Activated naive CD4-positive, alpha-beta T cell treated with anti-CD3 and anti-CD28 coated beads, Interleukin-2, amount 50 U/mL, for 24 hours (primary cell): ENCODE results near the gene VWA5A.

ENCODE experiments used
- H3K27ac Mint-ChIP-seq: one replicate; pipeline ENCODE4 v1.8.0; 2021; ENCODE audit warnings: mild to moderate bottlenecking, mixed read lengths
- H3K27me3 Mint-ChIP-seq: one replicate; pipeline ENCODE4 v1.8.0; 2021; ENCODE audit warnings: mixed read lengths
- H3K36me3 Mint-ChIP-seq: one replicate; pipeline ENCODE4 v1.8.0; 2021; ENCODE audit warnings: mixed read lengths
- H3K4me1 Mint-ChIP-seq: one replicate; pipeline ENCODE4 v1.8.0; 2021; ENCODE audit warnings: mixed read lengths
- H3K4me3 Mint-ChIP-seq: one replicate; pipeline ENCODE4 v1.8.0; 2021; ENCODE audit warnings: mild to moderate bottlenecking, mixed read lengths
- H3K9me3 Mint-ChIP-seq: one replicate; pipeline ENCODE4 v1.8.0; 2021; ENCODE audit warnings: mixed read lengths

The VWA5A gene

DNA sequence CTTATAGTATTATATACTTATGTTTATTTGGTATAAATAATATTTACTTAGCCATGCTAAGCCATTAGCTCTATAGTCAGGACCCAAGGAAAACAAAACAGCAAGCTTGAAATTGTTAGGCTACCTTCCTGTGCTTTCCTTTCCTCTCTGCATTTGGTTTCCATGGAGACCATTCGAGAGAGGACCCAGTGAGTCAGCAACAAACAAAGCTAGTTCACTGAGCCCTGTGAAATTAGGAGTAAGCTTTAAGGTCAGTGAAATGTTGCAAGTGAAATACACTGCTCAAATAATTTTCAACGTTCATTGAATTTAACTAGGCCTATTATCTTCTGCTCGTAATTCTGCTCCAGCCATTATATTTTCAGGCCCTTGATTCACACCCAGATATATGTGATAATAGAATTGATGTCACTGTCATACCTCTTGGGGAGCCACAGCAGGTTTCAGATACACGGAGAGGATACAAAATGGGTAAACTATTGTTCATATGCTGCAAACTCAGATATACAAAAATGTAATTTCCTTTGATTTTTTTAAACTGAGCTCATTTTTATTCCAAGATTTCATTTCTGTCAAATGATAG is 58.8 kb downstream of the VWA5A start:
- no peaks in the 10 kb centered on the region for H3K4me1 Mint-ChIP-seq
- H3K4me3 Mint-ChIP-seq: no peak overlapping the region
- H3K27ac Mint-ChIP-seq: no peak overlapping the region
- H3K27me3 Mint-ChIP-seq: peaks cover 1% of the 10 kb centered on the region
- H3K9me3 Mint-ChIP-seq: no peaks in the 10 kb centered on the region
- H3K36me3 Mint-ChIP-seq: no peaks in the 10 kb centered on the region

- H3K27ac Mint-ChIP-seq: no peak overlapping the region
- H3K9me3 Mint-ChIP-seq: no peaks in the 10 kb centered on the region
- H3K36me3 Mint-ChIP-seq: no peaks in the 10 kb centered on the region
- H3K4me1 Mint-ChIP-seq: no peaks in the 10 kb centered on the region
- H3K4me3 Mint-ChIP-seq: no peak overlapping the region
- peaks cover 1% of the 10 kb centered on the region for H3K27me3 Mint-ChIP-seq
Observed at GRCh38 chr11:124176925-124177715, 61.9 kb downstream of the VWA5A start.

GRCh38 chr11:124179310-124179709 is 64.1 kb downstream of the VWA5A start:
- H3K9me3 Mint-ChIP-seq: no peaks in the 10 kb centered on the region
- no peak overlapping the region for H3K27ac Mint-ChIP-seq
- no peak overlapping the region for H3K4me3 Mint-ChIP-seq
- no peaks in the 10 kb centered on the region for H3K36me3 Mint-ChIP-seq
- no peaks in the 10 kb centered on the region for H3K4me1 Mint-ChIP-seq
- peaks cover 3% of the 10 kb centered on the region for H3K27me3 Mint-ChIP-seq

- Mint-ChIP-seq H3K27me3 (peaks cover 3% of the 10 kb centered on the region), H3K36me3 (no peaks in the 10 kb centered on the region), H3K4me1 (no peaks in the 10 kb centered on the region), H3K27ac (no peak within 1 kb of the TSS), H3K4me3 (no peak within 1 kb of the TSS), H3K9me3 (no peaks in the 10 kb centered on the region)
Observed at GRCh38 chr11:124183068-124183467, 67.8 kb downstream of the VWA5A start, which contains the start of gene OR10D3. Gene OR10D3, plus strand, starts transcription at chr11:124183345. Its CDS starts 1,925 bp downstream, at chr11:124185270.

DNA sequence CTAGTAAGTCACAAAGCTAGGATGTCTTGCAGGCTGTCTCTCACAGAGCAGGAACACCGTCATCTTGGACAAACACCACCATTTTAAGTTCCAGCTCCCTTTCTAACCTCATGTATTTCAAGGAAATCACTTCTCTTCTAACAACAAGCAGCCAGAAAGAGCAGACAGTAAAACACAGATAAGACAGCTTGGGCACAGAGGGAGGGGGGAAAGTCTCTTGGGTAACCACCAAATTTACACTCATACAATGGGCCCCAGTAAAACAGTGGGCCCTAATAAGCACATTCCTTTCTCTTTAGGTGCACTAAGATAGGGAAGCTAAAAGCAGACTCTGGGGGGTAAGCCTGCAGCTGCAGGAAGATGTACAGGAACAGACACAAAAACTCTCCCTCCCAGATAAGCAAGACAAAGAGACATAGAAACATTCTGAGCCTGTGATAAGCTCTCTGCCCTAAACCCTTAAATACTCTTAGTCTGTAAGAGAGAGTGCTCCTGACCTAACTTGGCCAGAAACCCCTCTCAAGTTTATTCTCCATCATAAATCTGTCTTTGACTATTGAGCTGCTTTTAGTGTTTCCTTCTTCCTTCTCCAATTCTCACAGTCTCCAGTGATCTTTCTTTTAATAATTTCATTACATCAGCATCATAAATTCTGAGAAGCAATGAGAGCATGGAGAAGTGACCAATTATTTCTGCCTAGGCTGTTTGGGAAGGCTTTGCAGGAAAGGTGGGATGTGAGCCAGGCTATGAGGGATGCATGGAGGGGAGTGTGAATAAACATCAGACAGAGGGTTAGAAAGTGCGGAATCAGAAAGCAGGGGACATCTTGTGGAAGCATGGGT is 75.3 kb downstream of the VWA5A start:
- H3K4me3 Mint-ChIP-seq: no peak overlapping the region
- no peak overlapping the region for H3K27ac Mint-ChIP-seq
- no peaks in the 10 kb centered on the region for H3K9me3 Mint-ChIP-seq
- H3K27me3 Mint-ChIP-seq: peaks cover 13% of the 10 kb centered on the region
- H3K4me1 Mint-ChIP-seq: no peaks in the 10 kb centered on the region
- H3K36me3 Mint-ChIP-seq: no peaks in the 10 kb centered on the region

DNA sequence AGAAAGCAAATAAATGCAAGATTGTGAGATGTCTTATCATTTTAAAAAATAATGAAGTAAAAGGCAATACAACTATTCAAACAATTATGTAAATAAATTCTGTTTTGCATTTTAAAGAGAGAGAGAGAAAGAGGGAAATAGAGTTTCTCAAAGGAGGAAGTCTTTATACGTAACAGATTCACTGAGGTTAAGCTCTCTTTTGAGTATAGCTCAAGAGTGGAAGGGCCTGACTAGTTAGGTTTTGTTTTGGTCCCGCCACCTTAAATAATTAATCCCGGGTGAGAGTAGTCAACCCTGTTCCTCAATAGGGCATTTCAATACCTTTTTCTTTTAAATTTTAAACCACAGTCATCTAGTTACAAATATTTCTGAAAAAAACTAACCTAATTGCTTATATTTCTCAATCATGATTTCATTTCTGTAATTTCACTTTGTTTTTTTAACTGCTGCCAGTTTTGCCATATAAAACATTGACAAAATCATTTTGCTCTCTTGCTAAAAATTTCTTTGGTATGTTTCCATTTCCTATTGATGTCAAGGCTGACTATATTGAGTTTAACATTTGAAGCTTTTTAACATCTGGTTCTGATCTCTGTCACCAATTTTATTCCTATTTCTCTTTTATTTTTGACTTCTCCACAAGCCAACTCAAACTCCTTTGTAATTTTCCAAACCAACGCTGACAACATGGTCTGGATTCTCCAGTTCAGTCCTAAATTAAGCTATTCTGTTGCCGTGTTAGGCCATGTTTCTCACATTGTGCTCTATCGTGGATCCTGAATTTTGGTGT is 78.2 kb downstream of the VWA5A start:
- Mint-ChIP-seq H3K27ac (no peak overlapping the region), H3K9me3 (no peaks in the 10 kb centered on the region), H3K27me3 (peaks cover 12% of the 10 kb centered on the region), H3K36me3 (no peaks in the 10 kb centered on the region), H3K4me1 (no peaks in the 10 kb centered on the region), H3K4me3 (no peak overlapping the region)

GRCh38 chr11:124194293-124195188 is 79.3 kb downstream of the VWA5A start:
- Mint-ChIP-seq H3K36me3 (no peaks in the 10 kb centered on the region), H3K9me3 (no peaks in the 10 kb centered on the region), H3K27ac (no peak overlapping the region)

GRCh38 chr11:124195189-124195734 is 80.0 kb downstream of the VWA5A start:
- no peak overlapping the region for H3K27ac Mint-ChIP-seq

More at GRCh38 chr11:124194293-124195188, 79.3 kb downstream of the VWA5A start:
- H3K27me3 Mint-ChIP-seq: peaks cover 11% of the 10 kb centered on the region
- no peaks in the 10 kb centered on the region for H3K4me1 Mint-ChIP-seq
- no peak overlapping the region for H3K4me3 Mint-ChIP-seq

More at GRCh38 chr11:124195189-124195734, 80.0 kb downstream of the VWA5A start:
- Mint-ChIP-seq H3K27me3 (peaks cover 11% of the 10 kb centered on the region), H3K36me3 (no peaks in the 10 kb centered on the region), H3K9me3 (no peaks in the 10 kb centered on the region), H3K4me3 (no peak overlapping the region), H3K4me1 (no peaks in the 10 kb centered on the region)
